Lung (tissue), 16 donors: Measurements from ENCODE around the gene SULT1C4. TPM values are rescaled to one million over a fixed set of nuclear protein-coding genes. Genes with fewer than 3 reads are reported as not detected.

Experiments
- ATAC-seq: fragments of 200-7000 bp; cut with Tn5 transposase; one replicate; pipeline ENCODE4 v1.9.1; 2020; ENCODE audit warnings: moderate number of reproducible peaks; ENCODE audit not compliant: insufficient read depth, low FRiP score
- DNase-seq, 3 donors: peaks; one replicate each; pipeline ENCODE4 v3.0.0-alpha.2; 2013 to 2017
- H3K27ac ChIP-seq, 2 donors: one replicate each; pipeline ENCODE4 v1.5.1; 2013; ENCODE audit warnings: mild to moderate bottlenecking in 2 of 2, moderate library complexity in 2 of 2, control low read depth in 1 of 2, inconsistent platforms in 1 of 2, low read depth in 1 of 2, low read length in 1 of 2
- H3K27me3 ChIP-seq, 3 donors: one replicate each; pipeline ENCODE4 v1.5.1; 2013; ENCODE audit warnings: low read length in 2 of 3; ENCODE audit not compliant: control insufficient read depth in 3 of 3, insufficient read depth in 3 of 3
- H3K36me3 ChIP-seq, 4 donors: one replicate each; pipeline ENCODE4 v1.5.1; 2013; ENCODE audit warnings: low read length in 4 of 4, mild to moderate bottlenecking in 1 of 4, moderate library complexity in 1 of 4; ENCODE audit not compliant: control insufficient read depth in 4 of 4, insufficient read depth in 4 of 4
- H3K4me1 ChIP-seq, 5 donors: one replicate each; pipeline ENCODE4 v1.5.1; 2013; ENCODE audit warnings: low read length in 5 of 5, mild to moderate bottlenecking in 2 of 5, moderate library complexity in 1 of 5; ENCODE audit not compliant: control insufficient read depth in 5 of 5, insufficient read depth in 5 of 5
- H3K4me3 ChIP-seq: one replicate; pipeline ENCODE4 v1.5.1; 2013; ENCODE audit warnings: mild to moderate bottlenecking, control low read depth, moderate library complexity
- H3K9ac ChIP-seq, 2 donors: one replicate each; pipeline ENCODE4 v1.5.1; 2013; ENCODE audit warnings: low read length in 2 of 2, control low read depth in 1 of 2; ENCODE audit not compliant: insufficient read depth in 1 of 2
- H3K9me3 ChIP-seq, 4 donors: one replicate each; pipeline ENCODE4 v1.5.1; 2013; ENCODE audit warnings: low read length in 3 of 4, mild to moderate bottlenecking in 1 of 4, moderate library complexity in 1 of 4; ENCODE audit not compliant: control insufficient read depth in 4 of 4, insufficient read depth in 3 of 4
- CTCF ChIP-seq: IDR thresholded peaks from 2 replicates; pipeline ENCODE4 v1.5.1; 2012; ENCODE audit warnings: mild to moderate bottlenecking; ENCODE audit errors: control extremely low read depth, extremely low read depth
- WGBS, 2 donors: extraction: QIAGEN DNeasy Blood & Tissue Kit; methylation state at CpG; one replicate each; pipeline ENCODE4 v1.1.7; 2013; 5-methylcytosine and 5-hydroxymethylcytosine counted together
- long read RNA-seq, 5 donors: transcript quantifications; one replicate each; lab custom pipeline, GENCODE V29; 2026
- polyA plus RNA-seq, 2 donors: library from polyadenylated mRNA; stranded (reverse); fragments of 200-250 nt; gene quantifications; one replicate each; pipeline ENCODE4 v1.2.1, GENCODE V29; 2013
- total RNA-seq, 2 donors: library from RNA; depleted of rRNA in 1 of 2; stranded (reverse); fragments of >200 nt in 1 of 2; gene quantifications; one replicate each; pipeline ENCODE4 v1.2.1, GENCODE V29; 2014 to 2021
- donor health status: control.
- donor health status: control.
- donor health status: Bipolar disorder and iron deficiency.
- donor health status: healthy.
- donor health status: DM: yes; HTN: yes; CAD: no.

SULT1C4 gene
- total RNA-seq: 10 to 100 TPM in 1 of 2 donors, 1 to 10 TPM in 1; 4.3 to 85.0 TPM
- 1 to 10 TPM; 1.7 to 7.4 TPM for polyA plus RNA-seq
- long read RNA-seq, donor 1, transcript SULT1C4-202 (5 exons, 1,045 nt): major isoform, 14 of 25 reads
- long read RNA-seq, donor 1, transcript SULT1C4-203 (2 exons, 1,757 nt): minor isoform, 6 of 25 reads
- long read RNA-seq, donor 1, partial matches to known transcripts: 5 of 25 reads
- long read RNA-seq, donor 1, other reads (novel, unspliced or antisense): 0 of 25 reads
- long read RNA-seq, donor 2, transcript SULT1C4-202 (5 exons, 1,045 nt): major isoform, 5 of 7 reads
- long read RNA-seq, donor 2, partial matches to known transcripts: 0 of 7 reads
- long read RNA-seq, donor 2, other reads (novel, unspliced or antisense): 0 of 7 reads
- long read RNA-seq, donor 3, transcript SULT1C4-202 (5 exons, 1,045 nt): major isoform, 5 of 14 reads
- long read RNA-seq, donor 3, partial matches to known transcripts: 6 of 14 reads
- long read RNA-seq, donor 3, other reads (novel, unspliced or antisense): 0 of 14 reads
- long read RNA-seq, donor 4, transcript SULT1C4-202 (5 exons, 1,045 nt): major isoform, 5 of 5 reads
- long read RNA-seq, donor 4, partial matches to known transcripts: 0 of 5 reads
- long read RNA-seq, donor 4, other reads (novel, unspliced or antisense): 0 of 5 reads
- long read RNA-seq, donor 5, transcript SULT1C4-202 (5 exons, 1,045 nt): major isoform, 13 of 26 reads
- long read RNA-seq, donor 5, transcript SULT1C4-203 (2 exons, 1,757 nt): minor isoform, 7 of 26 reads
- long read RNA-seq, donor 5, partial matches to known transcripts: 5 of 26 reads
- long read RNA-seq, donor 5, other reads (novel, unspliced or antisense): 0 of 26 reads

- DNase-seq (peak; percentile 96 to 99 (median 98)), ATAC-seq (no peak)
- H3K27me3 ChIP-seq: no peaks in the 10 kb centered on the region
- H3K4me3 ChIP-seq: peak within 1 kb of the TSS; percentile 36
- no peaks in the 10 kb centered on the region for H3K9me3 ChIP-seq
- H3K27ac ChIP-seq: peak within 1 kb of the TSS; percentile 63 to 92
- 6 to 17% methylated on average over 13 of the region's 13 CpGs for WGBS, 2 donors
- H3K36me3 ChIP-seq: peaks cover 0 to 12% (median 3%) of the 10 kb centered on the region in 4 donors
- H3K4me1 ChIP-seq: peaks cover 0 to 32% (median 6%) of the 10 kb centered on the region in 5 donors
- peak within 1 kb of the TSS; percentile 85 to 99 for H3K9ac ChIP-seq
- TF ChIP-seq CTCF: no peak
Measured at GRCh38 chr2:108377815-108378630, at the start of gene SULT1C4. SULT1C4 (plus strand) TSS chr2:108377954; CDS start chr2:108378338, 384 bp downstream.

GRCh38 chr2:108329771-108330170 lies 48.0 kb upstream of the SULT1C4 start:
- H3K9ac ChIP-seq: no peak overlapping the region
- ATAC-seq: no peak
- H3K27me3 ChIP-seq: no peaks in the 10 kb centered on the region
- no peak for DNase-seq
- H3K9me3 ChIP-seq: peaks cover 0 to 3% (median 0%) of the 10 kb centered on the region in 4 donors
- H3K27ac ChIP-seq: no peak overlapping the region
- H3K4me1 ChIP-seq: peaks cover 0 to 13% (median 4%) of the 10 kb centered on the region in 5 donors
- no peaks in the 10 kb centered on the region for H3K36me3 ChIP-seq
- no peak for TF ChIP-seq CTCF
- no peak overlapping the region for H3K4me3 ChIP-seq
- WGBS, 2 donors: 92 to 100% methylated on average over 2 of the region's 2 CpGs

- Histone ChIP-seq H3K9ac (no peak overlapping the region), H3K27ac (no peak overlapping the region), H3K36me3 (no peaks in the 10 kb centered on the region), H3K27me3 (no peaks in the 10 kb centered on the region), H3K4me1 (peaks cover 0 to 13% (median 4%) of the 10 kb centered on the region in 5 donors), H3K4me3 (no peak overlapping the region), H3K9me3 (peaks cover 0 to 3% (median 0%) of the 10 kb centered on the region in 4 donors)
- 7 to 19% methylated on average over 3 of the region's 3 CpGs for WGBS, 2 donors
- ATAC-seq: no peak
- DNase-seq: peak; percentile 32 to 90 (median 77)
- TF ChIP-seq CTCF: no peak
Measured at GRCh38 chr2:108330979-108331378, 46.8 kb upstream of the SULT1C4 start.
